Measurements from ENCODE around the gene LRSAM1.

The LRSAM1 gene

DNA sequence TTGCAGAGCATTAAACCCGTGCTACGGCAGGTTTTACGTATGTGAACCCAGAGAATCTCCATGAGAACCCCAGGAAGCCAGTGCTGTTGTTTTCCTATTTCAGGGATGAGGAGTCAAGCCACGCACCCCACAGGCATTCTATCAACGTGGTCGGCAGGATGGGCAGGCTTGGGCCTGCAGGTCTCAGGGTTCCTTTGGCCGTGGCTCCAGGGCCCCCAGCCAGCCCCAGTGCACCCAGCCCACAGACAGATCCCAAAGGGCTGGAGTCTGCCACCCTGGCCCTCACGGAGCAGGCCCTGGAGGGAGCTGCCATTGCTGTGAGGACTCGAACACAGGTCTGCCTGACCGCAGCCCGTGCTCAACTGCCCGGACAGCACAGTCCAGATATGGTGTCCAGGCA, 83.6 kb downstream of the LRSAM1 start:
- no peaks in the 10 kb centered on the region for H3K79me2 ChIP-seq (ENCODE audit: insufficient read depth, low read length)
- H3K4me3 ChIP-seq (ENCODE audit: insufficient read depth, low read length, poor library complexity, severe bottlenecking), result no peak overlapping the region
- H3K9me3 ChIP-seq (ENCODE audit: insufficient read depth, low read length), result no peaks in the 10 kb centered on the region
- no peak overlapping the region for H3K9ac ChIP-seq (ENCODE audit: low read length)
- no peaks in the 10 kb centered on the region for H3K27me3 ChIP-seq (ENCODE audit: low read length)
- no peak overlapping the region for H3K27ac ChIP-seq (ENCODE audit: low read depth, low read length)
- TF ChIP-seq, protein P1, sequence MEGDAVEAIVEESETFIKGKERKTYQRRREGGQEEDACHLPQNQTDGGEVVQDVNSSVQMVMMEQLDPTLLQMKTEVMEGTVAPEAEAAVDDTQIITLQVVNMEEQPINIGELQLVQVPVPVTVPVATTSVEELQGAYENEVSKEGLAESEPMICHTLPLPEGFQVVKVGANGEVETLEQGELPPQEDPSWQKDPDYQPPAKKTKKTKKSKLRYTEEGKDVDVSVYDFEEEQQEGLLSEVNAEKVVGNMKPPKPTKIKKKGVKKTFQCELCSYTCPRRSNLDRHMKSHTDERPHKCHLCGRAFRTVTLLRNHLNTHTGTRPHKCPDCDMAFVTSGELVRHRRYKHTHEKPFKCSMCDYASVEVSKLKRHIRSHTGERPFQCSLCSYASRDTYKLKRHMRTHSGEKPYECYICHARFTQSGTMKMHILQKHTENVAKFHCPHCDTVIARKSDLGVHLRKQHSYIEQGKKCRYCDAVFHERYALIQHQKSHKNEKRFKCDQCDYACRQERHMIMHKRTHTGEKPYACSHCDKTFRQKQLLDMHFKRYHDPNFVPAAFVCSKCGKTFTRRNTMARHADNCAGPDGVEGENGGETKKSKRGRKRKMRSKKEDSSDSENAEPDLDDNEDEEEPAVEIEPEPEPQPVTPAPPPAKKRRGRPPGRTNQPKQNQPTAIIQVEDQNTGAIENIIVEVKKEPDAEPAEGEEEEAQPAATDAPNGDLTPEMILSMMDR (IDR thresholded peaks at IDR 0.05; ENCODE audit: insufficient read depth, low read length, poor library complexity, severe bottlenecking), result no peak
- H2AFZ ChIP-seq (ENCODE audit: low read depth, low read length, severe bottlenecking), result no peak overlapping the region
- no peaks in the 10 kb centered on the region for H3K36me3 ChIP-seq (ENCODE audit: low read length)
- H3F3A ChIP-seq (ENCODE audit: insufficient read depth), result no peaks in the 10 kb centered on the region
- H3K4me2 ChIP-seq (ENCODE audit: low read depth, low read length, poor library complexity, severe bottlenecking), result no peak overlapping the region
- H3K9me2 ChIP-seq (replicated peaks; ENCODE audit: insufficient read depth, low read length), result no peaks in the 10 kb centered on the region
- no peaks in the 10 kb centered on the region for H4K20me1 ChIP-seq (ENCODE audit: low read depth, low read length)

DNA sequence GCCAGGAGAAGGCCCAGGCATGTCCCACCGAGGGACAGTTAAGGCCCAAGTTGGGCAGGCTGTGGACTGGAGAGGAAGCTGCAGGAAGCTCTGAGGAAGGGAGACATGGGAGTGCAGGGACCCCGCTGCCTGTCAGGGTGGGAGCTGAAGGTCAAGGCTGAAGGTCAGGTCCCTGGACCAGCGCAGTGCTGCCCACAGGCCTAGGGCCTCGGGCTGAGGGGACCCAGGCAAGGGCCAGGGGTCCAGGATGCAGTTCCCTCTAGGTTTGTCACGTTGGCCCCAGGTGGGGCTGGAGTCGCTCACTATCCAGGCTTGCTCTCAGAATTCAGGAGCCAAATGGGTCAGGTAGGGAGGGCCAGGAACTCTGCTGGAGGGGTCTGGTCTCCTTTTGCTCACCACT, 84.1 kb downstream of the LRSAM1 start:
- Histone ChIP-seq H3K27me3 (ENCODE audit: low read length) (no peaks in the 10 kb centered on the region), H3K9ac (ENCODE audit: low read length) (no peak overlapping the region), H3K27ac (ENCODE audit: low read depth, low read length) (no peak overlapping the region), H3K4me2 (ENCODE audit: low read depth, low read length, poor library complexity, severe bottlenecking) (no peak overlapping the region), H3K79me2 (ENCODE audit: insufficient read depth, low read length) (no peaks in the 10 kb centered on the region), H3F3A (ENCODE audit: insufficient read depth) (no peaks in the 10 kb centered on the region), H3K9me3 (ENCODE audit: insufficient read depth, low read length) (no peaks in the 10 kb centered on the region), H3K36me3 (ENCODE audit: low read length) (no peaks in the 10 kb centered on the region), H3K9me2 (replicated peaks; ENCODE audit: insufficient read depth, low read length) (no peaks in the 10 kb centered on the region), H3K4me3 (ENCODE audit: insufficient read depth, low read length, poor library complexity, severe bottlenecking) (no peak overlapping the region), H4K20me1 (ENCODE audit: low read depth, low read length) (no peaks in the 10 kb centered on the region), H2AFZ (ENCODE audit: low read depth, low read length, severe bottlenecking) (no peak overlapping the region)
- TF ChIP-seq EZH2phosphoT487 (conservative IDR thresholded peaks at IDR 0.05; ENCODE audit: low read length), result no peak
- TF ChIP-seq, protein P1 (IDR thresholded peaks at IDR 0.05; ENCODE audit: insufficient read depth, low read length, poor library complexity, severe bottlenecking), result no peak

DNA sequence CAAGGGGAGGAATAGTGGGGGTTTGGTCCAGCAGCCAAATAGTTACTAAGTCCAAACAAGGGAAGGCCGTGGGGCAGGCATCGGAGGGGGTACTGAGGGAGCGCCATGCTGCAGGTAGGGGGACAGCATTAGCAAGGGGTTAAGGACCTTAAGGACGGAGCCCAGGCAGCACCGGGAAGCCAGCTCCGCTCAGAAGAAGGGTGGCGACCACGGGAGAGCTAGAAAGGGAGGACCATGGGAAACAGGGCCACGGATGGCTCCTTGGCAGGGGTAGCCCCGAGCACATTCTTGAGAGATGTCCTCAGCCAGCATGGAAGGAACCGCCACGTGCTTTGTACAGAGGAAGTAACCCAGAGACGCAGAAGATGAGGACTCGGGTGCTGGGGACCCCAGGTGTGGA, 84.5 kb downstream of the LRSAM1 start:
- TF ChIP-seq, protein P1 (IDR thresholded peaks at IDR 0.05; ENCODE audit: insufficient read depth, low read length, poor library complexity, severe bottlenecking), result no peak
- TF ChIP-seq EZH2phosphoT487 (conservative IDR thresholded peaks at IDR 0.05; ENCODE audit: low read length), result no peak
- Histone ChIP-seq H3K9me3 (ENCODE audit: insufficient read depth, low read length) (no peaks in the 10 kb centered on the region), H4K20me1 (ENCODE audit: low read depth, low read length) (no peaks in the 10 kb centered on the region), H3F3A (ENCODE audit: insufficient read depth) (no peaks in the 10 kb centered on the region), H3K79me2 (ENCODE audit: insufficient read depth, low read length) (no peaks in the 10 kb centered on the region), H3K9ac (ENCODE audit: low read length) (no peak overlapping the region), H3K27me3 (ENCODE audit: low read length) (no peaks in the 10 kb centered on the region), H3K27ac (ENCODE audit: low read depth, low read length) (no peak overlapping the region), H3K4me2 (ENCODE audit: low read depth, low read length, poor library complexity, severe bottlenecking) (no peak overlapping the region), H3K4me3 (ENCODE audit: insufficient read depth, low read length, poor library complexity, severe bottlenecking) (no peak overlapping the region), H2AFZ (ENCODE audit: low read depth, low read length, severe bottlenecking) (no peak overlapping the region), H3K36me3 (ENCODE audit: low read length) (no peaks in the 10 kb centered on the region), H3K9me2 (replicated peaks; ENCODE audit: insufficient read depth, low read length) (no peaks in the 10 kb centered on the region)

DNA sequence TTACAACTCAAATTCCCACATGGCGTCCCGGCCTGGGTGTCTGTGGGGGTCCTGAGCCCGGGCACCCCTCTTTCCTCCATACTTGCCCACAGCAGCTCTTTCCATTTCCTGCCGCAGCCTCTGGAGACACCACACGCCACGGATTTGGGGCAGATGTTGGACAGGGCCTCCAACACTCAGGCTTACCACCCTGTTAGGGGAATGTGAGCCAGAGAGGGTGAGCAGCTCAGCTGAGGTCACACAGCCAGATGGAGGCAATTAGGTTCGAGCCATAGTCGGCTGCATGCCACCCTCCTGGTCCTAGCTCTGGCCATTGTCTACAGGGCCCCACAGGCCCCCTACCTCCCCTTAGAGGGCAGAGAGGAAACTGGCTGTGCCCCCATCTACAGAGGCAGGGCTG, 85.2 kb downstream of the LRSAM1 start:
- Histone ChIP-seq H4K20me1 (ENCODE audit: low read depth, low read length) (no peaks in the 10 kb centered on the region), H3K27me3 (ENCODE audit: low read length) (no peaks in the 10 kb centered on the region), H3K4me3 (ENCODE audit: insufficient read depth, low read length, poor library complexity, severe bottlenecking) (no peak overlapping the region), H3K9me3 (ENCODE audit: insufficient read depth, low read length) (no peaks in the 10 kb centered on the region), H3K79me2 (ENCODE audit: insufficient read depth, low read length) (no peaks in the 10 kb centered on the region), H3K36me3 (ENCODE audit: low read length) (no peaks in the 10 kb centered on the region), H3F3A (ENCODE audit: insufficient read depth) (no peaks in the 10 kb centered on the region), H2AFZ (ENCODE audit: low read depth, low read length, severe bottlenecking) (no peak overlapping the region), H3K9ac (ENCODE audit: low read length) (no peak overlapping the region), H3K9me2 (replicated peaks; ENCODE audit: insufficient read depth, low read length) (no peaks in the 10 kb centered on the region), H3K4me2 (ENCODE audit: low read depth, low read length, poor library complexity, severe bottlenecking) (no peak overlapping the region), H3K27ac (ENCODE audit: low read depth, low read length) (no peak overlapping the region)
- TF ChIP-seq, protein P1 (IDR thresholded peaks at IDR 0.05; ENCODE audit: insufficient read depth, low read length, poor library complexity, severe bottlenecking), result no peak
- no peak for TF ChIP-seq EZH2phosphoT487 (conservative IDR thresholded peaks at IDR 0.05; ENCODE audit: low read length)

Measured in SU-DHL-6 (cell line).